Spleen (tissue), 11 donors: ENCODE data around the gene PRDM16. TPM values are rescaled to one million over a fixed set of nuclear protein-coding genes. Genes with fewer than 3 reads are reported as not detected.

Source experiments
- DNase-seq: peaks from one replicate; pipeline ENCODE4 v3.0.0-alpha.2; 2020
- H3K27ac ChIP-seq, 8 donors: fragments of 200-600 bp; sonication (generic) in 7 of 8; 1 replicate in 4 of 8; 2 replicates in 4 of 8; pipeline versions ENCODE4 v1.5.0 to v1.8.0; 2016 to 2021; ENCODE audit warnings: inconsistent platforms in 4 of 8, mild to moderate bottlenecking in 4 of 8, moderate library complexity in 1 of 8
- H3K27me3 ChIP-seq, 7 donors: fragments of 200-600 bp; sonication (generic) in 6 of 7; replicated peaks in 1 of 7; 1 replicate in 4 of 7; 2 replicates in 3 of 7; pipeline versions ENCODE4 v1.5.0 to v1.8.0; 2016 to 2021; ENCODE audit warnings: inconsistent platforms in 3 of 7, mild to moderate bottlenecking in 1 of 7
- H3K36me3 ChIP-seq, 6 donors: fragments of 200-600 bp; sonication (generic) in 5 of 6; 1 replicate in 4 of 6; 2 replicates in 2 of 6; pipeline versions ENCODE4 v1.5.0 to v1.8.0; 2016 to 2021; ENCODE audit warnings: inconsistent platforms in 2 of 6
- H3K4me1 ChIP-seq, 6 donors: fragments of 200-600 bp; sonication (generic) in 5 of 6; 1 replicate in 3 of 6; 2 replicates in 3 of 6; pipeline versions ENCODE4 v1.5.0 to v1.8.0; 2016 to 2021; ENCODE audit warnings: inconsistent platforms in 3 of 6
- H3K4me3 ChIP-seq, 8 donors: fragments of 200-600 bp; sonication (generic) in 7 of 8; 1 replicate in 4 of 8; 2 replicates in 4 of 8; pipeline versions ENCODE4 v1.5.0 to v1.8.0; 2016 to 2021; ENCODE audit warnings: inconsistent platforms in 4 of 8, mild to moderate bottlenecking in 4 of 8, moderate library complexity in 2 of 8
- H3K9me3 ChIP-seq, 8 donors: fragments of 200-600 bp; sonication (generic) in 7 of 8; 1 replicate in 4 of 8; 2 replicates in 4 of 8; pipeline versions ENCODE4 v1.5.0 to v1.8.0; 2016 to 2021; ENCODE audit warnings: inconsistent platforms in 4 of 8
- CTCF ChIP-seq, 11 experiments: fragments of 200-600 bp in 7 of 11; fragments of 450-650 bp in 4 of 11; sonication (generic) in 4 of 11; IDR thresholded peaks in 8 of 11; conservative IDR thresholded peaks in 3 of 11; 1 replicate in 7 of 11; 2 replicates in 4 of 11; pipeline versions ENCODE4 v1.4.0 to v1.8.0; 2016 to 2021; ENCODE audit warnings: antibody characterized with exemption in 11 of 11, inconsistent platforms in 4 of 11, mild to moderate bottlenecking in 1 of 11
- POLR2A ChIP-seq, 3 donors: fragments of 450-650 bp; IDR thresholded peaks; one replicate each; pipeline ENCODE4 v1.5.1; 2017; ENCODE audit warnings: antibody characterized with exemption in 3 of 3, mild to moderate bottlenecking in 1 of 3
- POLR2AphosphoS5 ChIP-seq, 3 donors: sonication (generic); formaldehyde crosslinking; IDR thresholded peaks; one replicate each; pipeline ENCODE4 v1.5.1; 2017; ENCODE audit warnings: antibody characterized with exemption in 3 of 3
- WGBS, 5 donors: extraction: QIAGEN DNeasy Blood & Tissue Kit in 3 of 5; methylation state at CpG; one replicate each; pipeline versions ENCODE4 v1.1.5 to v1.1.7; 2013 to 2018; 5-methylcytosine and 5-hydroxymethylcytosine counted together
- intact Hi-C: fragments of 100-400 bp; cut with DNase I; formaldehyde crosslinking; loops from one replicate; pipeline ENCODE4 v1.15.0; 2023; ENCODE audit warnings: low total_unique reads
- polyA plus RNA-seq, 3 donors: library from polyadenylated mRNA; stranded (reverse); fragments of 200-250 nt; gene quantifications; one replicate each; pipeline ENCODE4 v1.2.1, GENCODE V29; 2013
- total RNA-seq, 7 donors: library from RNA; depleted of rRNA in 3 of 7; stranded (reverse); fragments of >200 nt in 3 of 7; fragmentation: NEBNext Ultra II Directional in 4 of 7; extraction: Animal tissue kit (Norgen Biotek cat#: 25700) in 4 of 7; gene quantifications; one replicate each; pipeline versions ENCODE4 v1.1.0 to v1.2.1, GENCODE V29; 2016 to 2021
- donor health status: healthy with polysubstance abuse.
- donor health status: DM: no; HTN: no; CAD: no; lungs with moderate emphysema.
- donor health status: DM: no; HTN: no; CAD: no.
- donor health status: Bipolar disorder and iron deficiency.
- donor health status: healthy.
- donor health status: DM: no; HTN: no; CAD: no.
- donor health status: DM: yes; HTN: yes; CAD: no.

PRDM16 gene
- total and polyA plus RNA-seq, 10 donors = 0.43 to 3.2 (median 1.4) TPM

- Histone ChIP-seq H3K27me3 (peaks cover 0 to 79% (median 24%) of the 10 kb centered on the region in 7 donors), H3K27ac (peak overlapping the region in 4 of 8 donors; percentile 65 to 79 (median 68)), H3K4me1 (peaks cover 12 to 43% (median 28%) of the 10 kb centered on the region in 6 donors), H3K4me3 (no peak overlapping the region), H3K36me3 (no peaks in the 10 kb centered on the region), H3K9me3 (no peaks in the 10 kb centered on the region)
- TF ChIP-seq POLR2A (IDR thresholded peaks at IDR 0.05) (no peak), CTCF (IDR thresholded peaks at IDR 0.05 in 8 of 11, conservative IDR thresholded peaks at IDR 0.05 in 3 of 11) (no peak)
- 85 to 100% (median 87%) methylated on average over 12 to 19 of the region's 19 CpGs for WGBS, 5 donors
- intact Hi-C loops = no loop called here
- no peak for DNase-seq
These were observed 102.8 kb downstream of the PRDM16 start for GRCh38 chr1:3171761-3172160.

GRCh38 chr1:3172431-3173380 lies 103.7 kb downstream of the PRDM16 start:
- DNase-seq = no peak
- peaks cover 0 to 79% (median 24%) of the 10 kb centered on the region in 7 donors for H3K27me3 ChIP-seq
- H3K4me1 ChIP-seq = peaks cover 12 to 43% (median 28%) of the 10 kb centered on the region in 6 donors
- no peaks in the 10 kb centered on the region for H3K36me3 ChIP-seq
- H3K4me3 ChIP-seq = no peak overlapping the region
- H3K9me3 ChIP-seq = no peaks in the 10 kb centered on the region
- intact Hi-C loops = no loop called here
- WGBS, 5 donors = 78 to 87% (median 79%) methylated on average over 33 to 34 of the region's 34 CpGs
- no peak overlapping the region for H3K27ac ChIP-seq
- TF ChIP-seq POLR2AphosphoS5 (IDR thresholded peaks at IDR 0.05) (no peak), POLR2A (IDR thresholded peaks at IDR 0.05) (no peak), CTCF (IDR thresholded peaks at IDR 0.05 in 8 of 11, conservative IDR thresholded peaks at IDR 0.05 in 3 of 11) (no peak)

- no peaks in the 10 kb centered on the region for H3K36me3 ChIP-seq
- no peak for DNase-seq
- WGBS, 5 donors = 72 to 84% (median 79%) methylated on average over 19 to 30 of the region's 30 CpGs
- H3K27me3 ChIP-seq = peaks cover 0 to 79% (median 24%) of the 10 kb centered on the region in 7 donors
- intact Hi-C loops = no loop called here
- no peak for TF ChIP-seq CTCF (IDR thresholded peaks at IDR 0.05 in 8 of 11, conservative IDR thresholded peaks at IDR 0.05 in 3 of 11)
- TF ChIP-seq POLR2AphosphoS5 (IDR thresholded peaks at IDR 0.05) = no peak
- no peak for TF ChIP-seq POLR2A (IDR thresholded peaks at IDR 0.05)
- no peak overlapping the region for H3K27ac ChIP-seq
- H3K9me3 ChIP-seq = no peaks in the 10 kb centered on the region
- no peak overlapping the region for H3K4me3 ChIP-seq
- peaks cover 12 to 43% (median 28%) of the 10 kb centered on the region in 6 donors for H3K4me1 ChIP-seq
These were observed 104.5 kb downstream of the PRDM16 start for GRCh38 chr1:3173381-3173980.
